Renal cortical epithelial cell (primary cell): ENCODE measurements around the gene RBFOX1. TPM values are rescaled to one million over a fixed set of nuclear protein-coding genes. Genes with fewer than 3 reads are reported as not detected.

Experiments used
- DNase-seq: peaks from one replicate; pipeline ENCODE4 v3.0.0-alpha.2; 2011; ENCODE audit warnings: low read depth
- total RNA-seq: library from RNA; depleted of rRNA; stranded (reverse); fragments of >200 nt; gene quantifications from 2 replicates; pipeline ENCODE4 v1.2.3, GENCODE V29; 2014

RBFOX1 gene
- total RNA-seq, 1 donor from 2014 or later, result not detected

- DNase-seq, result no peak
Measured at GRCh38 chr16:7680296-7680695, 347.7 kb downstream of the RBFOX1 start.

GRCh38 chr16:7688811-7689210, 356.2 kb downstream of the RBFOX1 start:
- DNase-seq, result no peak

- no peak for DNase-seq
Measured at GRCh38 chr16:7689234-7689633, 356.6 kb downstream of the RBFOX1 start.

- no peak for DNase-seq
Measured at GRCh38 chr16:7691533-7691932, 358.9 kb downstream of the RBFOX1 start.

GRCh38 chr16:7703672-7704071, 371.0 kb downstream of the RBFOX1 start:
- DNase-seq, result no peak

- DNase-seq, result no peak
Measured at GRCh38 chr16:7705885-7706284, 373.2 kb downstream of the RBFOX1 start.

- DNase-seq, result no peak
Measured at GRCh38 chr16:7709186-7709585, 376.5 kb downstream of the RBFOX1 start.

GRCh38 chr16:7713244-7713643, 380.6 kb downstream of the RBFOX1 start:
- no peak for DNase-seq

GRCh38 chr16:7714775-7715174, 382.1 kb downstream of the RBFOX1 start:
- no peak for DNase-seq

GRCh38 chr16:7716660-7717550, 384.3 kb downstream of the RBFOX1 start:
- DNase-seq, result no peak

- DNase-seq, result no peak
Measured at GRCh38 chr16:7722761-7723160, 390.1 kb downstream of the RBFOX1 start.

GRCh38 chr16:7731141-7731540, 398.5 kb downstream of the RBFOX1 start:
- DNase-seq, result no peak

GRCh38 chr16:7736138-7736665, 403.6 kb downstream of the RBFOX1 start:
- DNase-seq, result no peak

GRCh38 chr16:7742626-7743025, 410.0 kb downstream of the RBFOX1 start:
- DNase-seq, result no peak

GRCh38 chr16:7744546-7745264, 412.1 kb downstream of the RBFOX1 start:
- DNase-seq, result no peak

GRCh38 chr16:7745276-7745675, 412.6 kb downstream of the RBFOX1 start:
- no peak for DNase-seq

GRCh38 chr16:7746941-7747340, 414.3 kb downstream of the RBFOX1 start:
- DNase-seq, result no peak

- no peak for DNase-seq
Measured at GRCh38 chr16:7748522-7748921, 415.9 kb downstream of the RBFOX1 start.

- DNase-seq, result no peak
Measured at GRCh38 chr16:7755347-7755882, 422.8 kb downstream of the RBFOX1 start.
